Neural cell (in vitro differentiated cells): Measurements from ENCODE around the gene MXD4. TPM values are rescaled to one million over a fixed set of nuclear protein-coding genes. Genes with fewer than 3 reads are reported as not detected.

Source experiments
- H2AFZ ChIP-seq: fragments of 200-600, 300-800 bp; sonication (generic), shearing (Covaris generic); 2 replicates; pipeline ENCODE4 v1.6.0; 2014; ENCODE audit warnings: low read depth, mild to moderate bottlenecking, antibody characterized with exemption, low read length, moderate library complexity
- H3F3A ChIP-seq: fragments of 200-600 bp; shearing (Covaris generic); 2 replicates; pipeline ENCODE4 v1.6.1; 2016; ENCODE audit warnings: mild to moderate bottlenecking, moderate library complexity, mixed read lengths, antibody characterized with exemption, low read length; ENCODE audit not compliant: insufficient read depth, poor library complexity, severe bottlenecking
- H3K27ac ChIP-seq: fragments of 200-600, 300-800 bp; sonication (generic), shearing (Covaris generic); 2 replicates; pipeline ENCODE4 v1.5.1; 2014; ENCODE audit warnings: mild to moderate bottlenecking, low read length, moderate library complexity
- H3K27me3 ChIP-seq: fragments of 300-800, 200-600 bp; sonication (generic), shearing (Covaris generic); 2 replicates; pipeline ENCODE4 v1.6.0; 2014; ENCODE audit warnings: mild to moderate bottlenecking, low read depth, low read length, moderate library complexity; ENCODE audit not compliant: insufficient read depth
- H3K36me3 ChIP-seq: fragments of 300-800, 200-600 bp; sonication (generic), shearing (Covaris generic); 2 replicates; pipeline ENCODE4 v1.5.1; 2014; ENCODE audit warnings: mild to moderate bottlenecking, antibody characterized with exemption, low read length, moderate library complexity; ENCODE audit not compliant: insufficient read depth
- H3K4me2 ChIP-seq: fragments of 300-800, 200-600 bp; sonication (generic), shearing (Covaris generic); 2 replicates; pipeline ENCODE4 v1.6.0; 2014; ENCODE audit warnings: mild to moderate bottlenecking, low read length
- H3K4me3 ChIP-seq: fragments of 300-800, 200-600 bp; sonication (generic), shearing (Covaris generic); 2 replicates; pipeline ENCODE4 v1.5.1; 2014; ENCODE audit warnings: mild to moderate bottlenecking, low read length, moderate library complexity
- H3K79me2 ChIP-seq: fragments of 200-600 bp; shearing (Covaris generic); replicated peaks from 2 replicates; pipeline ENCODE4 v1.6.0; 2014; ENCODE audit warnings: mild to moderate bottlenecking, low read length, moderate library complexity; ENCODE audit not compliant: insufficient read depth
- H3K9ac ChIP-seq: fragments of 300-800, 200-600 bp; sonication (generic), shearing (Covaris generic); 2 replicates; pipeline ENCODE4 v1.6.1; 2016; ENCODE audit warnings: mild to moderate bottlenecking, low read length, mixed read lengths
- H3K9me2 ChIP-seq: fragments of 200-600 bp; shearing (Covaris generic); 2 replicates; pipeline ENCODE4 v1.6.1; 2016; ENCODE audit warnings: mild to moderate bottlenecking, low read length, mixed read lengths; ENCODE audit not compliant: insufficient read depth
- H3K9me3 ChIP-seq: fragments of 200-600, 300-800 bp; sonication (generic), shearing (Covaris generic); 2 replicates; pipeline ENCODE4 v1.6.1; 2016; ENCODE audit warnings: mild to moderate bottlenecking, mixed run types, low read length, moderate library complexity, mixed read lengths
- H4K20me1 ChIP-seq: fragments of 200-600 bp; shearing (Covaris generic); 2 replicates; pipeline ENCODE4 v1.6.1; 2016; ENCODE audit warnings: mild to moderate bottlenecking, mixed run types; ENCODE audit not compliant: insufficient read depth
- CTCF ChIP-seq: fragments of 450-650 bp; IDR thresholded peaks from 2 replicates; pipeline ENCODE4 v1.5.1; 2014; ENCODE audit warnings: antibody characterized with exemption, mild to moderate bottlenecking, moderate library complexity; ENCODE audit not compliant: poor library complexity, severe bottlenecking
- EP300 ChIP-seq: fragments of 450-650 bp; conservative IDR thresholded peaks from 2 replicates; pipeline ENCODE4 v1.6.1; 2014; ENCODE audit warnings: antibody characterized with exemption, mild to moderate bottlenecking, moderate library complexity; ENCODE audit not compliant: poor library complexity, severe bottlenecking
- EZH2 ChIP-seq: fragments of 200-600, 300-800 bp; shearing (Covaris generic), sonication (generic); IDR thresholded peaks from 2 replicates; pipeline ENCODE4 v1.6.1; 2014; ENCODE audit warnings: antibody characterized with exemption, low read length, borderline replicate concordance, mild to moderate bottlenecking; ENCODE audit not compliant: insufficient read depth, poor library complexity, severe bottlenecking
- MXI1 ChIP-seq: fragments of 450-650 bp; conservative IDR thresholded peaks from 2 replicates; pipeline ENCODE4 v1.6.1; 2014; ENCODE audit warnings: antibody characterized with exemption, mild to moderate bottlenecking; ENCODE audit not compliant: poor library complexity, severe bottlenecking
- POLR2AphosphoS5 ChIP-seq: IDR thresholded peaks from 2 replicates; pipeline ENCODE4 v1.6.1; 2012
- RAD21 ChIP-seq: fragments of 450-650 bp; conservative IDR thresholded peaks from 2 replicates; pipeline ENCODE4 v1.6.1; 2014; ENCODE audit warnings: antibody characterized with exemption, mild to moderate bottlenecking, moderate library complexity
- REST ChIP-seq: IDR thresholded peaks from 2 replicates; pipeline ENCODE4 v1.6.1; 2012; ENCODE audit warnings: borderline replicate concordance
- SMC3 ChIP-seq: fragments of 450-650 bp; conservative IDR thresholded peaks from 2 replicates; pipeline ENCODE4 v1.6.1; 2014; ENCODE audit warnings: antibody characterized with exemption, mild to moderate bottlenecking, moderate library complexity; ENCODE audit not compliant: poor library complexity
- TAF1 ChIP-seq: IDR thresholded peaks from 2 replicates; pipeline ENCODE4 v1.6.1; 2012; ENCODE audit warnings: low read depth
- polyA plus RNA-seq: library from polyadenylated mRNA; depleted of rRNA; stranded (reverse); fragments of >200 nt; gene quantifications from 2 replicates; pipeline ENCODE4 v1.2.3, GENCODE V29; 2014

MXD4 gene
- polyA plus RNA-seq, 1 donor from 2014 or later = 58.4 TPM

GRCh38 chr4:2304321-2304876 is 42.5 kb upstream of the MXD4 start:
- no peak overlapping the region for H3K27ac ChIP-seq
- H3F3A ChIP-seq = no peaks in the 10 kb centered on the region
- H2AFZ ChIP-seq = no peak overlapping the region
- no peaks in the 10 kb centered on the region for H4K20me1 ChIP-seq
- no peaks in the 10 kb centered on the region for H3K9me2 ChIP-seq
- no peak for TF ChIP-seq SMC3
- no peak for TF ChIP-seq EP300
- no peak for TF ChIP-seq MXI1
- no peak for TF ChIP-seq TAF1
- TF ChIP-seq RAD21 = no peak
- TF ChIP-seq EZH2 = no peak
- TF ChIP-seq REST = no peak
- TF ChIP-seq CTCF = no peak
- no peak for TF ChIP-seq POLR2AphosphoS5
- H3K9ac ChIP-seq = no peak overlapping the region
- no peaks in the 10 kb centered on the region for H3K9me3 ChIP-seq
- H3K36me3 ChIP-seq = no peaks in the 10 kb centered on the region
- no peaks in the 10 kb centered on the region for H3K79me2 ChIP-seq
- H3K4me3 ChIP-seq = no peak overlapping the region
- no peak overlapping the region for H3K4me2 ChIP-seq
- no peaks in the 10 kb centered on the region for H3K27me3 ChIP-seq

- Histone ChIP-seq H3K27me3 (no peaks in the 10 kb centered on the region), H3K4me3 (no peak overlapping the region), H3K9me3 (no peaks in the 10 kb centered on the region), H4K20me1 (no peaks in the 10 kb centered on the region), H3K27ac (no peak overlapping the region), H3K36me3 (no peaks in the 10 kb centered on the region), H3K9me2 (no peaks in the 10 kb centered on the region), H3F3A (no peaks in the 10 kb centered on the region), H2AFZ (no peak overlapping the region), H3K9ac (no peak overlapping the region), H3K79me2 (no peaks in the 10 kb centered on the region), H3K4me2 (no peak overlapping the region)
- TF ChIP-seq TAF1 = no peak
- TF ChIP-seq EP300 = no peak
- no peak for TF ChIP-seq CTCF
- no peak for TF ChIP-seq REST
- TF ChIP-seq EZH2 = no peak
- TF ChIP-seq RAD21 = no peak
- no peak for TF ChIP-seq SMC3
- no peak for TF ChIP-seq MXI1
- TF ChIP-seq POLR2AphosphoS5 = no peak
Observed at GRCh38 chr4:2303686-2304320, 41.9 kb upstream of the MXD4 start.
